RWPE2 (cell line): ENCODE data around the gene EYA3.
"Not testable (repeated sequence)": the region's sequence is repeated elsewhere in the genome, so short reads cannot be mapped to it uniquely, and the experiment has no call there.

Experiments
- ATAC-seq: fragments of 200-7000 bp; cut with Tn5 transposase; 3 replicates; pipeline ENCODE4 v1.9.1; 2021; ENCODE audit warnings: low read depth
- DNase-seq: peaks from one replicate; pipeline ENCODE4 v3.0.0-alpha.2; 2020; ENCODE audit warnings: low spot score
- H3K27ac ChIP-seq: fragments of 450-650 bp; 2 replicates; pipeline ENCODE4 v1.5.1; 2017; ENCODE audit warnings: mild to moderate bottlenecking; ENCODE audit not compliant: poor library complexity, severe bottlenecking
- H3K27me3 ChIP-seq: fragments of 250-450 bp; sonication (Bioruptor Pico); 2 replicates; pipeline ENCODE4 v1.5.1; 2021; ENCODE audit warnings: mild to moderate bottlenecking, moderate library complexity; ENCODE audit not compliant: insufficient read depth, poor library complexity, severe bottlenecking
- H3K36me3 ChIP-seq: fragments of 250-450 bp; sonication (Bioruptor Pico); 2 replicates; pipeline ENCODE4 v1.5.1; 2020; ENCODE audit warnings: low read depth, mild to moderate bottlenecking, moderate library complexity
- H3K4me1 ChIP-seq: fragments of 250-450 bp; sonication (Bioruptor Pico); 2 replicates; pipeline ENCODE4 v1.5.1; 2021; ENCODE audit warnings: mild to moderate bottlenecking, moderate library complexity; ENCODE audit not compliant: insufficient read depth, poor library complexity, severe bottlenecking
- H3K4me3 ChIP-seq: fragments of 250-450 bp; sonication (Bioruptor Pico); 2 replicates; pipeline ENCODE4 v1.5.1; 2021; ENCODE audit warnings: mild to moderate bottlenecking, moderate library complexity; ENCODE audit not compliant: severe bottlenecking
- H3K9me3 ChIP-seq: fragments of 250-450 bp; sonication (Bioruptor Pico); 2 replicates; pipeline ENCODE4 v1.5.1; 2021; ENCODE audit warnings: mild to moderate bottlenecking, moderate library complexity; ENCODE audit not compliant: severe bottlenecking
- CTCF ChIP-seq: fragments of 450-650 bp; IDR thresholded peaks from one replicate; pipeline ENCODE4 v1.5.1; 2017; ENCODE audit warnings: mild to moderate bottlenecking, moderate library complexity; ENCODE audit not compliant: poor library complexity, severe bottlenecking

The EYA3 gene

DNA sequence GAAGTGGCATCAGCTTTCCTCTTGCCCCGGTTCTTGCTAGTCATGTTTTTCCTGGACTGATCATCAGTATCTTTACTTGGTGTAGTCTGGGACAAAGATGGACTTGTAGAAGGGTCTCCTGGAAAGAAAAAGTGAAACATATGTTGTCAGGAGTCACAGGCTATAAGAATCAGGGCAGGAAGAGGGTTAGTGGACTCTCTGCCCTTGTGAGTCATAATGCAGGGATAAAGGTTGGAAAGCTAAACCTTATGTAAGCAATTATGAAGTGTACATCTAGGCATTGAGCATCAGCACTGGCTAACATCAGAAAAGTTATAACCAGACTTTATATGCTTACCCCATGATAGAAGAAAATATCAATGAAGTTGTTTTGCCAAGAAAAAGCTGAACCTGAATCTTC is 77.4 kb downstream of the EYA3 start:
- no peak for DNase-seq
- H3K4me3 ChIP-seq, result no peak overlapping the region
- H3K9me3 ChIP-seq, result peaks cover 3% of the 10 kb centered on the region
- no peak for ATAC-seq
- no peaks in the 10 kb centered on the region for H3K27me3 ChIP-seq
- TF ChIP-seq CTCF, result no peak
- H3K4me1 ChIP-seq, result no peaks in the 10 kb centered on the region
- peaks cover 84% of the 10 kb centered on the region for H3K36me3 ChIP-seq
- no peak overlapping the region for H3K27ac ChIP-seq

GRCh38 chr1:28003117-28003516 is 85.3 kb downstream of the EYA3 start:
- H3K9me3 ChIP-seq, DNase-seq, H3K27ac ChIP-seq, H3K4me1 ChIP-seq, H3K27me3 ChIP-seq, H3K4me3 ChIP-seq, ATAC-seq: not testable (repeated sequence)
- H3K36me3 ChIP-seq, result peaks cover 66% of the 10 kb centered on the region

GRCh38 chr1:28002600-28002999 is 85.8 kb downstream of the EYA3 start:
- TF ChIP-seq CTCF, result no peak
- no peaks in the 10 kb centered on the region for H3K9me3 ChIP-seq
- H3K4me1 ChIP-seq, result no peaks in the 10 kb centered on the region
- DNase-seq, result no peak
- H3K27me3 ChIP-seq, result no peaks in the 10 kb centered on the region
- ATAC-seq, result no peak
- H3K4me3 ChIP-seq, result no peak overlapping the region
- peaks cover 66% of the 10 kb centered on the region for H3K36me3 ChIP-seq
- no peak overlapping the region for H3K27ac ChIP-seq

DNA sequence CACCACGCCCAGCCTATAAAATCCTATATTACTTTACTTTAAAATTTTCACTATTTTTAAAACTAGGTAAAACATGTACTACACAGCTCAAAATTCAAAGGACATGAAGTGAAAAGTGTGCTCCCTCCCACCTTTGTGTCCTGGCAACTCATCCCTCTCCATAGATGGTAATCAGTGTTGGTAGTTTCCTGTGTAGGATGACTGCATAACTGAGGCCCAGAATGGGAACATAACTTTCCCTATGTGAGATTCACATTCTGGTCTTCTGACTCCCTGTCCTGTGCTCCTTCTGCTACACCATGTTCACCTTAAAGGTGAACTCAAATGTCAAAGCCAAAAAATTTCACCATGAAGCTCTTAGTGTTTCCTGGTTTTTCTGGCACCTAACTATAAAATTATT is 89.4 kb downstream of the EYA3 start:
- H3K4me3 ChIP-seq, result no peak overlapping the region
- DNase-seq (no peak), ATAC-seq (no peak)
- H3K27me3 ChIP-seq, result no peaks in the 10 kb centered on the region
- H3K4me1 ChIP-seq, result no peaks in the 10 kb centered on the region
- H3K36me3 ChIP-seq, result peaks cover 65% of the 10 kb centered on the region
- no peak overlapping the region for H3K27ac ChIP-seq
- no peak for TF ChIP-seq CTCF
- no peaks in the 10 kb centered on the region for H3K9me3 ChIP-seq

- not testable (repeated sequence) for H3K27ac ChIP-seq, H3K4me1 ChIP-seq, H3K4me3 ChIP-seq, H3K9me3 ChIP-seq, DNase-seq, ATAC-seq, H3K27me3 ChIP-seq
- H3K36me3 ChIP-seq, result peaks cover 73% of the 10 kb centered on the region
Measured at GRCh38 chr1:27994526-27994925, 93.9 kb downstream of the EYA3 start.

DNA sequence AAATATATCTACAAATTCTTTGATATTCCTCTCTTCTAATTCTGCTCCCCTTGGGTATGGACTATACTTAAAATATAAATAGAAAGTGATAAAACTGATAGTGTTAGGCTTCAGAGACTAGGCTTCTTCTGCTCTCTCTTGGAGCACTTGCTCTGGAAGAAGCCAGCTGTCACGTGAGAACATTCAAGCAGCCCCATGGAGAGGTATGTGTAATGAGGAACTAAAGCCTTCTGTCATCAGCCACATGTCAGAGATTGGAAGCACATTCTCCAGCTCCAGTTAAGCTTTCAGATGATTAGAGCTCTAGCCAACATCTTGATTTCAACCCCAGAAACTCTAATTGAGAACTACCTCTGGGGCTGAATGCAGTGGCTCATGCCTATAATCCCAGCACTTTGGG is 94.3 kb downstream of the EYA3 start:
- Histone ChIP-seq H3K27ac (no peak overlapping the region), H3K27me3 (no peaks in the 10 kb centered on the region), H3K36me3 (peaks cover 73% of the 10 kb centered on the region), H3K9me3 (no peaks in the 10 kb centered on the region), H3K4me3 (no peak overlapping the region), H3K4me1 (no peaks in the 10 kb centered on the region)
- TF ChIP-seq CTCF, result no peak
- ATAC-seq (no peak), DNase-seq (no peak)
